Gastrocnemius medialis (tissue), 4 donors: Measurements from ENCODE around the gene FAM174C.

ENCODE experiments used
- POLR2A ChIP-seq, 2 donors: fragments of 450-650 bp; IDR thresholded peaks; one replicate each; pipeline ENCODE4 v1.6.1; 2017; ENCODE audit warnings: antibody characterized with exemption in 2 of 2, mild to moderate bottlenecking in 2 of 2, moderate library complexity in 2 of 2
- TF ChIP-seq, protein P1 (sequence below), 5 experiments: fragments of 450-650 bp in 3 of 5; fragments of 200-600 bp in 2 of 5; sonication (generic) in 2 of 5; IDR thresholded peaks in 4 of 5; conservative IDR thresholded peaks in 1 of 5; 1 replicate in 4 of 5; 2 replicates in 1 of 5; pipeline ENCODE4 v1.5.1; 2016 to 2019; ENCODE audit warnings: antibody characterized with exemption in 5 of 5, mild to moderate bottlenecking in 3 of 5, moderate library complexity in 3 of 5

DNA sequence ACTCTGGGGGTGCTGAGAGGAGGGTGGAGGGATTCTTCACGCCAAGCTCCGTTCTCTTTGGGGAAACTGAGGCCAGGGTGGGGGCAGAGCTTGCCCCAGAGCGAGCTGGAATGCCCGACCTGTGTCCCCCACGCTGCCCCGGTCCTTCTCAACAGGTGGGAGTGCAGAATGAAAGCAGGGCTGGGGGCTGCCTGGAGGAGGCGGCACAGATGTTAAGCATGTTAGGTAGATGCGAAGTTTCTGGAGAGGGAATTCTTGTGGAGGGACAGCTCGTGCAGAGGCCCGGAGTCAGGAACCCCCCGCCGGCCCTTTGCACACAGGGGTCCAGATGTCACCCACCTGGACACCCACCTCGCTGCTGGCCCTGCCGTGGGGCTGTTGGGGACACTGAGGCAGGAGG, 19.4 kb downstream of the FAM174C start:
- no peak for TF ChIP-seq POLR2A (IDR thresholded peaks at IDR 0.05)
- TF ChIP-seq, protein P1, sequence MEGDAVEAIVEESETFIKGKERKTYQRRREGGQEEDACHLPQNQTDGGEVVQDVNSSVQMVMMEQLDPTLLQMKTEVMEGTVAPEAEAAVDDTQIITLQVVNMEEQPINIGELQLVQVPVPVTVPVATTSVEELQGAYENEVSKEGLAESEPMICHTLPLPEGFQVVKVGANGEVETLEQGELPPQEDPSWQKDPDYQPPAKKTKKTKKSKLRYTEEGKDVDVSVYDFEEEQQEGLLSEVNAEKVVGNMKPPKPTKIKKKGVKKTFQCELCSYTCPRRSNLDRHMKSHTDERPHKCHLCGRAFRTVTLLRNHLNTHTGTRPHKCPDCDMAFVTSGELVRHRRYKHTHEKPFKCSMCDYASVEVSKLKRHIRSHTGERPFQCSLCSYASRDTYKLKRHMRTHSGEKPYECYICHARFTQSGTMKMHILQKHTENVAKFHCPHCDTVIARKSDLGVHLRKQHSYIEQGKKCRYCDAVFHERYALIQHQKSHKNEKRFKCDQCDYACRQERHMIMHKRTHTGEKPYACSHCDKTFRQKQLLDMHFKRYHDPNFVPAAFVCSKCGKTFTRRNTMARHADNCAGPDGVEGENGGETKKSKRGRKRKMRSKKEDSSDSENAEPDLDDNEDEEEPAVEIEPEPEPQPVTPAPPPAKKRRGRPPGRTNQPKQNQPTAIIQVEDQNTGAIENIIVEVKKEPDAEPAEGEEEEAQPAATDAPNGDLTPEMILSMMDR (IDR thresholded peaks at IDR 0.05 in 4 of 5, conservative IDR thresholded peaks at IDR 0.05 in 1 of 5): no peak
